Calu3 (cell line): ENCODE measurements around the gene ADAMTS9. TPM values are rescaled to one million over a fixed set of nuclear protein-coding genes. Genes with fewer than 3 reads are reported as not detected.

Source experiments
- BruUV-seq: library from RNA; stranded (reverse); fragments of 400-500 nt; replicated peaks from 2 replicates; lab custom pipeline; 2021; lab: Mats Ljungman, UMichigan
- CTCF ChIA-PET: fragments of 300-600 bp; sonication (Branson Sonifier 250); formaldehyde crosslinking; loops from one replicate; lab custom pipeline; 2022; ENCODE audit warnings: antibody characterized with exemption; lab: Charles Lee
- DNase-seq: peaks from one replicate; pipeline ENCODE4 v3.0.0; 2022
- H3K27ac Mint-ChIP-seq: one replicate; pipeline ENCODE4 v1.8.0; 2022; ENCODE audit warnings: mixed read lengths; ENCODE audit not compliant: unreplicated experiment
- H3K27me3 Mint-ChIP-seq: one replicate; pipeline ENCODE4 v1.8.0; 2022; ENCODE audit warnings: mixed read lengths; ENCODE audit not compliant: unreplicated experiment
- H3K36me3 Mint-ChIP-seq: one replicate; pipeline ENCODE4 v1.8.0; 2022; ENCODE audit warnings: mild to moderate bottlenecking, moderate library complexity, mixed read lengths; ENCODE audit not compliant: insufficient read depth, unreplicated experiment
- H3K4me1 Mint-ChIP-seq: one replicate; pipeline ENCODE4 v1.8.0; 2022; ENCODE audit warnings: mild to moderate bottlenecking, low read depth, mixed read lengths; ENCODE audit not compliant: unreplicated experiment
- H3K4me3 Mint-ChIP-seq: one replicate; pipeline ENCODE4 v1.8.0; 2022; ENCODE audit warnings: mild to moderate bottlenecking, low read depth, moderate library complexity, mixed read lengths; ENCODE audit not compliant: unreplicated experiment
- H3K9me3 Mint-ChIP-seq: one replicate; pipeline ENCODE4 v1.8.0; 2022; ENCODE audit warnings: low read depth, mixed read lengths; ENCODE audit not compliant: unreplicated experiment
- CTCF ChIP-seq: fragments of 200-600 bp; IDR thresholded peaks from one replicate; pipeline ENCODE4 v1.8.0; 2022; ENCODE audit warnings: antibody characterized with exemption; ENCODE audit not compliant: unreplicated experiment
- intact Hi-C: fragments of 100-400 bp; cut with micrococcal nuclease; formaldehyde crosslinking; loops from one replicate; pipeline ENCODE4 v1.10.0; 2022; ENCODE audit not compliant: unreplicated experiment
- total RNA-seq: library from RNA; stranded (reverse); gene quantifications from 2 replicates; pipeline ENCODE4 v1.2.3, GENCODE V29; 2022

Gene ADAMTS9
- total RNA-seq, 1 experiment from 2014 or later, result 54.6 TPM

GRCh38 chr3:64552160-64552559, 135.6 kb downstream of the ADAMTS9 start:
- DNase-seq, result no peak
- CTCF ChIA-PET, result no interaction called here
- intact Hi-C loops, result no loop called here
- Mint-ChIP-seq H3K4me3 (no peak overlapping the region), H3K27ac (no peak overlapping the region), H3K36me3 (peaks cover 14% of the 10 kb centered on the region), H3K4me1 (no peaks in the 10 kb centered on the region), H3K9me3 (no peaks in the 10 kb centered on the region), H3K27me3 (no peaks in the 10 kb centered on the region)
- BruUV-seq, result no TSS peak
- no peak for TF ChIP-seq CTCF

GRCh38 chr3:64551697-64552096, 136.1 kb downstream of the ADAMTS9 start:
- no peaks in the 10 kb centered on the region for H3K9me3 Mint-ChIP-seq

GRCh38 chr3:64550745-64551144, 137.1 kb downstream of the ADAMTS9 start:
- intact Hi-C loops, result no loop called here
- no peak for TF ChIP-seq CTCF
- no TSS peak for BruUV-seq
- Mint-ChIP-seq H3K36me3 (peaks cover 15% of the 10 kb centered on the region), H3K9me3 (no peaks in the 10 kb centered on the region), H3K4me1 (no peaks in the 10 kb centered on the region), H3K27me3 (no peaks in the 10 kb centered on the region), H3K4me3 (no peak overlapping the region), H3K27ac (no peak overlapping the region)
- no peak for DNase-seq
- CTCF ChIA-PET, result no interaction called here

More at GRCh38 chr3:64551697-64552096, 136.1 kb downstream of the ADAMTS9 start:
- Mint-ChIP-seq H3K36me3 (peaks cover 15% of the 10 kb centered on the region), H3K4me1 (no peaks in the 10 kb centered on the region), H3K27ac (no peak overlapping the region), H3K4me3 (no peak overlapping the region), H3K27me3 (no peaks in the 10 kb centered on the region)
- TF ChIP-seq CTCF, result no peak
- BruUV-seq, result no TSS peak
- DNase-seq, result no peak
- CTCF ChIA-PET, result no interaction called here
- intact Hi-C loops, result no loop called here

- Mint-ChIP-seq H3K36me3 (peaks cover 11% of the 10 kb centered on the region), H3K4me1 (no peaks in the 10 kb centered on the region), H3K9me3 (no peaks in the 10 kb centered on the region), H3K27me3 (no peaks in the 10 kb centered on the region), H3K27ac (no peak overlapping the region), H3K4me3 (no peak overlapping the region)
- CTCF ChIA-PET, result interaction anchor here (0.6 kb wide), 1 partner anchor 330 kb away, joined by 3 read pairs; no protein-coding TSS in a partner anchor
- no peak for TF ChIP-seq CTCF
- BruUV-seq, result no TSS peak
- intact Hi-C loops, result no loop called here
- no peak for DNase-seq
These were observed 137.9 kb downstream of the ADAMTS9 start for GRCh38 chr3:64549869-64550268.
